Spleen (tissue), 11 donors: ENCODE data around the gene LAS1L. TPM values are rescaled to one million over a fixed set of nuclear protein-coding genes. Genes with fewer than 3 reads are reported as not detected.
"Not testable (repeated sequence)": the region's sequence is repeated elsewhere in the genome, so short reads cannot be mapped to it uniquely, and the experiment has no call there.

Source experiments
- DNase-seq: peaks from one replicate; pipeline ENCODE4 v3.0.0-alpha.2; 2020
- H3K27ac ChIP-seq, 8 donors: fragments of 200-600 bp; sonication (generic) in 7 of 8; 1 replicate in 4 of 8; 2 replicates in 4 of 8; pipeline versions ENCODE4 v1.5.0 to v1.8.0; 2016 to 2021; ENCODE audit warnings: inconsistent platforms in 4 of 8, mild to moderate bottlenecking in 4 of 8, moderate library complexity in 1 of 8
- H3K27me3 ChIP-seq, 7 donors: fragments of 200-600 bp; sonication (generic) in 6 of 7; replicated peaks in 1 of 7; 1 replicate in 4 of 7; 2 replicates in 3 of 7; pipeline versions ENCODE4 v1.5.0 to v1.8.0; 2016 to 2021; ENCODE audit warnings: inconsistent platforms in 3 of 7, mild to moderate bottlenecking in 1 of 7
- H3K36me3 ChIP-seq, 6 donors: fragments of 200-600 bp; sonication (generic) in 5 of 6; 1 replicate in 4 of 6; 2 replicates in 2 of 6; pipeline versions ENCODE4 v1.5.0 to v1.8.0; 2016 to 2021; ENCODE audit warnings: inconsistent platforms in 2 of 6
- H3K4me1 ChIP-seq, 6 donors: fragments of 200-600 bp; sonication (generic) in 5 of 6; 1 replicate in 3 of 6; 2 replicates in 3 of 6; pipeline versions ENCODE4 v1.5.0 to v1.8.0; 2016 to 2021; ENCODE audit warnings: inconsistent platforms in 3 of 6
- H3K4me3 ChIP-seq, 8 donors: fragments of 200-600 bp; sonication (generic) in 7 of 8; 1 replicate in 4 of 8; 2 replicates in 4 of 8; pipeline versions ENCODE4 v1.5.0 to v1.8.0; 2016 to 2021; ENCODE audit warnings: inconsistent platforms in 4 of 8, mild to moderate bottlenecking in 4 of 8, moderate library complexity in 2 of 8
- H3K9me3 ChIP-seq, 8 donors: fragments of 200-600 bp; sonication (generic) in 7 of 8; 1 replicate in 4 of 8; 2 replicates in 4 of 8; pipeline versions ENCODE4 v1.5.0 to v1.8.0; 2016 to 2021; ENCODE audit warnings: inconsistent platforms in 4 of 8
- POLR2A ChIP-seq, 3 donors: fragments of 450-650 bp; IDR thresholded peaks; one replicate each; pipeline ENCODE4 v1.5.1; 2017; ENCODE audit warnings: antibody characterized with exemption in 3 of 3, mild to moderate bottlenecking in 1 of 3
- POLR2AphosphoS5 ChIP-seq, 3 donors: sonication (generic); formaldehyde crosslinking; IDR thresholded peaks; one replicate each; pipeline ENCODE4 v1.5.1; 2017; ENCODE audit warnings: antibody characterized with exemption in 3 of 3
- WGBS, 5 donors: extraction: QIAGEN DNeasy Blood & Tissue Kit in 3 of 5; methylation state at CpG; one replicate each; pipeline versions ENCODE4 v1.1.5 to v1.1.7; 2013 to 2018; 5-methylcytosine and 5-hydroxymethylcytosine counted together
- intact Hi-C: fragments of 100-400 bp; cut with DNase I; formaldehyde crosslinking; loops from one replicate; pipeline ENCODE4 v1.15.0; 2023; ENCODE audit warnings: low total_unique reads
- polyA plus RNA-seq, 3 donors: library from polyadenylated mRNA; stranded (reverse); fragments of 200-250 nt; gene quantifications; one replicate each; pipeline ENCODE4 v1.2.1, GENCODE V29; 2013
- total RNA-seq, 7 donors: library from RNA; depleted of rRNA in 3 of 7; stranded (reverse); fragments of >200 nt in 3 of 7; fragmentation: NEBNext Ultra II Directional in 4 of 7; extraction: Animal tissue kit (Norgen Biotek cat#: 25700) in 4 of 7; gene quantifications; one replicate each; pipeline versions ENCODE4 v1.1.0 to v1.2.1, GENCODE V29; 2016 to 2021
- TF ChIP-seq, protein P1 (sequence below), 11 experiments: fragments of 200-600 bp in 7 of 11; fragments of 450-650 bp in 4 of 11; sonication (generic) in 4 of 11; IDR thresholded peaks in 8 of 11; conservative IDR thresholded peaks in 3 of 11; 1 replicate in 7 of 11; 2 replicates in 4 of 11; pipeline versions ENCODE4 v1.4.0 to v1.8.0; 2016 to 2021; ENCODE audit warnings: antibody characterized with exemption in 11 of 11, inconsistent platforms in 4 of 11, mild to moderate bottlenecking in 1 of 11
- donor health status: healthy with polysubstance abuse.
- donor health status: DM: no; HTN: no; CAD: no; lungs with moderate emphysema.
- donor health status: DM: no; HTN: no; CAD: no.
- donor health status: Bipolar disorder and iron deficiency.
- donor health status: healthy.
- donor health status: DM: no; HTN: no; CAD: no.
- donor health status: DM: yes; HTN: yes; CAD: no.

LAS1L gene
- total and polyA plus RNA-seq, 10 donors = 19.0 to 31.3 (median 26.7) TPM

DNA sequence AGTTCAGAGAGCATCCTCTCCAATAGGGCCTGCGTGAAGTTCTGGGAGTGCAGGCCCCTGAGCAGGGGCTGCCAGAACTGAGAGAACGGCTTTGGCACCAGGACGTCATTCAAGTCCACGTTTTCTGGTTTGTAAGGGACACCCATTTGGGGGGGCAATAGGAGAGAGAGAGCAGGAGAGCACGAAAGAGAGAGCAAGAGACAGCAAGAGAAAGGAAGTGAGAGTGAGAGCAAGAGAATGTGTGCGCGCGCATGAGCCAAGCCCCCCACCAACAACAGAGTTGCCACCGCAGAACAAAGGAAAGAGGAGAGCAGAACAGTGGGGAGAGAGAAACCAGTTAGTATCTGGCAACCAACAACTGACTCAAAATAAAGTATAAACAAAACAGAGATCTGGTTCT is 10.4 kb downstream of the LAS1L start:
- no peak for DNase-seq
- Histone ChIP-seq H3K36me3 (peaks cover 0 to 98% (median 49%) of the 10 kb centered on the region in 6 donors), H3K4me3 (no peak overlapping the region), H3K27ac (no peak overlapping the region), H3K4me1 (peaks cover 4 to 10% (median 8%) of the 10 kb centered on the region in 6 donors), H3K9me3 (no peaks in the 10 kb centered on the region), H3K27me3 (no peaks in the 10 kb centered on the region)
- 87 to 98% (median 93%) methylated on average over 9 of the region's 9 CpGs for WGBS, 5 donors
- TF ChIP-seq POLR2AphosphoS5 (IDR thresholded peaks at IDR 0.05) (no peak), POLR2A (IDR thresholded peaks at IDR 0.05) (no peak)
- TF ChIP-seq, protein P1, sequence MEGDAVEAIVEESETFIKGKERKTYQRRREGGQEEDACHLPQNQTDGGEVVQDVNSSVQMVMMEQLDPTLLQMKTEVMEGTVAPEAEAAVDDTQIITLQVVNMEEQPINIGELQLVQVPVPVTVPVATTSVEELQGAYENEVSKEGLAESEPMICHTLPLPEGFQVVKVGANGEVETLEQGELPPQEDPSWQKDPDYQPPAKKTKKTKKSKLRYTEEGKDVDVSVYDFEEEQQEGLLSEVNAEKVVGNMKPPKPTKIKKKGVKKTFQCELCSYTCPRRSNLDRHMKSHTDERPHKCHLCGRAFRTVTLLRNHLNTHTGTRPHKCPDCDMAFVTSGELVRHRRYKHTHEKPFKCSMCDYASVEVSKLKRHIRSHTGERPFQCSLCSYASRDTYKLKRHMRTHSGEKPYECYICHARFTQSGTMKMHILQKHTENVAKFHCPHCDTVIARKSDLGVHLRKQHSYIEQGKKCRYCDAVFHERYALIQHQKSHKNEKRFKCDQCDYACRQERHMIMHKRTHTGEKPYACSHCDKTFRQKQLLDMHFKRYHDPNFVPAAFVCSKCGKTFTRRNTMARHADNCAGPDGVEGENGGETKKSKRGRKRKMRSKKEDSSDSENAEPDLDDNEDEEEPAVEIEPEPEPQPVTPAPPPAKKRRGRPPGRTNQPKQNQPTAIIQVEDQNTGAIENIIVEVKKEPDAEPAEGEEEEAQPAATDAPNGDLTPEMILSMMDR (IDR thresholded peaks at IDR 0.05 in 8 of 11, conservative IDR thresholded peaks at IDR 0.05 in 3 of 11) = no peak
- intact Hi-C loops = no loop called here

DNA sequence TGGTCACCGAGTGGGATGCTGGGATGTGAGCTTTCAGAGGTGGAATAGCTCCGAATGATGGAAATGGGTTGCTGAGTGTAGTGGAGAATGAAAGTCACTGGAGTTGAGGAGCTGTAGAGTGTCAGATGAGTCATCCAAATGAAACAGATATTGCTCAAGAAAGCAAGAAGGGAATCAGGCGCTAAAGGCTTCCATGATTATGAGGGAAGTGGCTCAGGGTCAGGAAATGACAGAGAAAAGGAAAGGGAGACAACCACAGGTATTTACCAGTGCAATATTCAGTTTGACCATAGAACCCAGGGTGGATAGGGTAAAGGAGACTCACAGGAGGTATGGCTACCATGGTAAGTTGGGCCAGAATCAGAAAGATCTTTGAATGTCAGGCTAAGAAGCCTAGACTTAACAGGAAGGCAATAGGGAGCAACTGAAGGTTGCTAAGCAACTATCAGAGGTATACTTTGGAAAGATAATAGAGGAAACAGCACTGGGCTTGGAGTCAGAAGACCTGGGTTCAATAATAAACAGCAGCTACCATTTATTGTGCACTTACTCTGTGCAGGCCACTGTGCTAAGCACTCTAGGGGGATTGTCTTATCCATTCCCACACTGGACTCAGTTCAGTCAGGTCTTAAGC is 11.7 kb downstream of the LAS1L start:
- 70 to 89% (median 86%) methylated on average over 3 of the region's 3 CpGs for WGBS, 5 donors
- intact Hi-C loops = no loop called here
- TF ChIP-seq POLR2A (IDR thresholded peaks at IDR 0.05) (no peak), POLR2AphosphoS5 (IDR thresholded peaks at IDR 0.05) (no peak)
- TF ChIP-seq, protein P1 (IDR thresholded peaks at IDR 0.05 in 8 of 11, conservative IDR thresholded peaks at IDR 0.05 in 3 of 11) = no peak
- Histone ChIP-seq H3K27ac (no peak overlapping the region), H3K9me3 (no peaks in the 10 kb centered on the region), H3K27me3 (no peaks in the 10 kb centered on the region), H3K4me3 (no peak overlapping the region), H3K4me1 (no peaks in the 10 kb centered on the region), H3K36me3 (peaks cover 0 to 100% (median 49%) of the 10 kb centered on the region in 6 donors)
- no peak for DNase-seq

DNA sequence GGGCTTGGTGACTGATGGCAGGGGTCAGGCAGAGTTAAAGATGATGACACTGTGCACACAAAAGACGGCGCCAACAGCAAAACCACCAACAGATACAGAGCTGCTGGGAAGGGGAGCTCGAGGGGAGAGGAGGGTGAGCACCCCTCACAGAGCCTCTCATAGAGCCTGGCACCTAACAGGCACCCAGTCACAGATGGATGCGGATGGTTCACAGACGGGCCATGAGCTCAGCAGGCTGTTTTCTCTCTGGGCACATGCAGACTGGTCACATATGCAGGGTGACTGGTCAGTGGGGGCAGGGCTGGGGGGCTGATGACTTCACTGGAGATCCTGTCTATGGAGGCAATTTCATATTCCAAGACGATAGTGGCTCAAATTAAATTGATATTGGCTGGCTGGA is 15.1 kb downstream of the LAS1L start:
- H3K36me3 ChIP-seq = peaks cover 0 to 90% (median 48%) of the 10 kb centered on the region in 6 donors
- 82 to 91% (median 87%) methylated on average over 3 to 4 of the region's 6 CpGs for WGBS, 5 donors
- H3K27me3 ChIP-seq, H3K27ac ChIP-seq, H3K9me3 ChIP-seq, H3K4me3 ChIP-seq, H3K4me1 ChIP-seq, intact Hi-C loops, DNase-seq: not testable (repeated sequence)

DNA sequence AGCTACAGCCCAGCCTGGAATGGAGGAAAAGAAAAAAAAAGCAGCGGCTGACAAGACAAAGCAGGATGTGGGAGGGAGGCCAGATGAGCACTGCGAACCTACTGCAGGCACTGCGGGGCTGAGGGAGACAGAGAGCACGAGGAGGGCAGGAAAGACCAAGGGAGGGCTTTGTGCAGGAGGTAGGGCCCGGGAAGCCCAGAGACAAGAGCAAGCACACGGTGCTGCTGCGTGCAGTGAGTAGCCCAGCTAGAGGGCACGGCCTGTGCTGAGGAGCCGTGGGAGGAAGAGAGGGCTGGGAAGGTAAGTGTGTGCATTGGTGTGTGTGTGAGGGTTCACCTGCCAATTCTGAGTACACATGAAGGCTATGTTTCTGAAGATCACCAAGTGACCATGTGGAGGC is 15.6 kb downstream of the LAS1L start:
- DNase-seq, H3K9me3 ChIP-seq, H3K4me3 ChIP-seq, H3K27ac ChIP-seq, intact Hi-C loops, H3K27me3 ChIP-seq, H3K4me1 ChIP-seq: not testable (repeated sequence)
- H3K36me3 ChIP-seq = peaks cover 0 to 90% (median 46%) of the 10 kb centered on the region in 6 donors
- WGBS, 5 donors = 75 to 84% (median 83%) methylated on average over 4 to 9 of the region's 9 CpGs

DNA sequence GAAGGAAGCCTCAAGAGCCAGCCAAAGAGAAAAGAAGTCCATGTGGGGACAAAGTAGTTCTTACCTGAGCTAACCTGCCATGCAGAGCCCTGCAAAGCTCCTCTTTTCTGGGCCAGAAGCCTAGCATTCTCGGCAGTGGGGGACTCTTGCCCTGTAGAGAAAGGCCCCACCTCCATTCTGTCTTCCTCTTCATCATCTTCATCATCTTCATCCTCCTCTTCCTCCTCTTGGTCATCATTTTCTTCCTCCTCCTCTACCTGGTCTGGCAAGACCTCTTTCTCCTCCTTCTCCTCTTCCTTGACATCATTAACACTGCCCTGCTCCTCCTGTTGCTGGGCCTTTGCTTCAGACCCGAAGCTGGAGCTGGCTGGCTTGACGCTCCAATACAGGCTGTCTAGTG is 16.7 kb downstream of the LAS1L start:
- Histone ChIP-seq H3K4me3 (no peak overlapping the region), H3K27me3 (no peaks in the 10 kb centered on the region), H3K4me1 (no peaks in the 10 kb centered on the region), H3K9me3 (no peaks in the 10 kb centered on the region), H3K27ac (no peak overlapping the region), H3K36me3 (peaks cover 0 to 90% (median 41%) of the 10 kb centered on the region in 6 donors)
- 70 to 100% (median 88%) methylated on average over 3 of the region's 3 CpGs for WGBS, 5 donors
- TF ChIP-seq POLR2A (IDR thresholded peaks at IDR 0.05) (no peak), POLR2AphosphoS5 (IDR thresholded peaks at IDR 0.05) (no peak)
- TF ChIP-seq, protein P1 (IDR thresholded peaks at IDR 0.05 in 8 of 11, conservative IDR thresholded peaks at IDR 0.05 in 3 of 11) = no peak
- intact Hi-C loops = no loop called here
- no peak for DNase-seq
